HL-60/S4 treated with retinoic acid at 250 ng/mL for 4 days and 3 days (cell line): ENCODE measurements around the gene WNK2.
"Not testable (repeated sequence)": the region's sequence is repeated elsewhere in the genome, so short reads cannot be mapped to it uniquely, and the experiment has no call there.

Experiments used
- in situ Hi-C: fragments of 300-500 bp; cut with MboI; formaldehyde crosslinking; loops from 2 replicates; pipeline ENCODE4 v1.7.0; 2022; ENCODE audit warnings: low sequenced_read_pairs

WNK2 gene

GRCh38 chr9:93319301-93319991 is 135.5 kb downstream of the WNK2 start:
- in situ Hi-C loops = loop anchor here (25.0 kb wide), 1 partner anchor 357 kb away; no protein-coding TSS in a partner anchor

GRCh38 chr9:93319992-93320500 is 136.1 kb downstream of the WNK2 start:
- in situ Hi-C loops = loop anchor here (25.0 kb wide), 1 partner anchor 358 kb away; no protein-coding TSS in a partner anchor

GRCh38 chr9:93320591-93321219 is 136.8 kb downstream of the WNK2 start:
- in situ Hi-C loops = loop anchor here (25.0 kb wide), 1 partner anchor 358 kb away; no protein-coding TSS in a partner anchor

- in situ Hi-C loops = loop anchor here (25.0 kb wide), 1 partner anchor 359 kb away; no protein-coding TSS in a partner anchor
Observed at GRCh38 chr9:93321220-93321610, 137.3 kb downstream of the WNK2 start.

- in situ Hi-C loops = loop anchor here (25.0 kb wide), 1 partner anchor 361 kb away; no protein-coding TSS in a partner anchor
Observed at GRCh38 chr9:93323446-93323954, 139.6 kb downstream of the WNK2 start.

- in situ Hi-C loops = loop anchor here (25.0 kb wide), 1 partner anchor 362 kb away; no protein-coding TSS in a partner anchor
Observed at GRCh38 chr9:93324191-93324834, 140.4 kb downstream of the WNK2 start.

GRCh38 chr9:93325307-93326035 is 141.5 kb downstream of the WNK2 start:
- in situ Hi-C loops = no loop called here

- in situ Hi-C loops = no loop called here
Observed at GRCh38 chr9:93326056-93326455, 142.1 kb downstream of the WNK2 start.

GRCh38 chr9:93326654-93327053 is 142.7 kb downstream of the WNK2 start:
- in situ Hi-C loops = no loop called here

GRCh38 chr9:93329629-93330280 is 145.8 kb downstream of the WNK2 start:
- in situ Hi-C loops = no loop called here

- in situ Hi-C loops = no loop called here
Observed at GRCh38 chr9:93332317-93332716, 148.4 kb downstream of the WNK2 start.

GRCh38 chr9:93336720-93337119 is 152.8 kb downstream of the WNK2 start:
- in situ Hi-C loops = no loop called here

- in situ Hi-C loops = not testable (repeated sequence)
Observed at GRCh38 chr9:93338196-93338595, 154.3 kb downstream of the WNK2 start.

GRCh38 chr9:93340091-93340490 is 156.2 kb downstream of the WNK2 start:
- in situ Hi-C loops = no loop called here

- in situ Hi-C loops = not testable (repeated sequence)
Observed at GRCh38 chr9:93341820-93342219, 157.9 kb downstream of the WNK2 start.

GRCh38 chr9:93342428-93342827 is 158.5 kb downstream of the WNK2 start:
- in situ Hi-C loops = not testable (repeated sequence)

GRCh38 chr9:93343663-93344062 is 159.7 kb downstream of the WNK2 start:
- in situ Hi-C loops = no loop called here

GRCh38 chr9:93345643-93346230 is 161.8 kb downstream of the WNK2 start:
- in situ Hi-C loops = no loop called here

GRCh38 chr9:93346231-93347112 is 162.5 kb downstream of the WNK2 start:
- in situ Hi-C loops = no loop called here
